ENCODE results near the gene PLA2G10. TPM values are rescaled to one million over a fixed set of nuclear protein-coding genes. Genes with fewer than 3 reads are reported as not detected.

Gene PLA2G10
- total and polyA plus RNA-seq, 9 of the 15 experiments (the other 6 are each of a cell fraction or from before 2014, with no cell fraction given), result not detected

- intact Hi-C loops (cut with micrococcal nuclease), result no loop called here
- no peaks in the 10 kb centered on the region; a peak in 1 of 5 replicates for H3K4me1 ChIP-seq (replicated peaks in 1 of 2; ENCODE audit: control insufficient read depth in 2 of 2, insufficient read depth in 2 of 2, low read length in 2 of 2)
- no peak overlapping the region for H3K27ac ChIP-seq (ENCODE audit: extremely low read depth, low read depth, low read length)
- POLR2A ChIA-PET, result no interaction called here
- no peak overlapping the region for H3K4me3 ChIP-seq
- no peak overlapping the region for H2AFZ ChIP-seq (ENCODE audit: low read depth, low read length)
- ATAC-seq (no peak), FAIRE-seq (no peak), DNase-seq (ENCODE audit: extremely low read depth in 1 of 4, low spot score in 3 of 4) (no peak)
- CTCF ChIA-PET (ENCODE audit: low intra/inter-chr PET ratio), result no interaction called here
- no peaks in the 10 kb centered on the region for H3K36me3 ChIP-seq (ENCODE audit: control insufficient read depth, insufficient read depth, low read length)
- H3K79me2 ChIP-seq (ENCODE audit: control insufficient read depth, insufficient read depth, low read length), result no peaks in the 10 kb centered on the region
- H3K9ac ChIP-seq (ENCODE audit: insufficient read depth in 1 of 2, low read depth in 2 of 2, low read length in 2 of 2), result no peak overlapping the region
- H3K27me3 ChIP-seq (ENCODE audit: control insufficient read depth in 2 of 2, insufficient read depth in 2 of 2, low read length in 2 of 2), result peaks cover 2 to 24% of the 10 kb centered on the region in 2 experiments; a peak in 3 of 5 replicates
- no peaks in the 10 kb centered on the region for H3K9me1 ChIP-seq (ENCODE audit: control insufficient read depth, insufficient read depth, low read length)
- H3K9me3 ChIP-seq (replicated peaks; ENCODE audit: control insufficient read depth, insufficient read depth, low read depth, low read length), result no peaks in the 10 kb centered on the region
- no TSS peak for BruUV-seq (replicated peaks)
- H4K20me1 ChIP-seq (replicated peaks; ENCODE audit: control insufficient read depth, insufficient read depth, low read length), result no peaks in the 10 kb centered on the region
- 0 out of 2 replicates have a peak, but pooled peaks have one; percentile 28 for TF ChIP-seq CTBP1 (IDR thresholded peaks at IDR 0.05; ENCODE audit: borderline replicate concordance)
- no peak for TF ChIP-seq HOXB6 (CRISPR knock-in tag; IDR thresholded peaks at IDR 0.05; ENCODE audit: borderline replicate concordance)
- TF ChIP-seq KDM1A (IDR thresholded peaks at IDR 0.05), result peak; percentile 32 to 44; a peak in 2 of 4 replicates
- TF ChIP-seq TAF9B (IDR thresholded peaks at IDR 0.05; ENCODE audit: partially characterized antibody), result no peak
- TF ChIP-seq HDAC1 (IDR thresholded peaks at IDR 0.05), result peak in 1 of 2 experiments; percentile 47; a peak in 1 of 4 replicates
- peak; percentile 56; the same call in 1 of the 2 replicates for TF ChIP-seq EHMT2 (IDR thresholded peaks at IDR 0.05)
- no peak for TF ChIP-seq CBFA2T3 (IDR thresholded peaks at IDR 0.05)
- TF ChIP-seq, protein P1, sequence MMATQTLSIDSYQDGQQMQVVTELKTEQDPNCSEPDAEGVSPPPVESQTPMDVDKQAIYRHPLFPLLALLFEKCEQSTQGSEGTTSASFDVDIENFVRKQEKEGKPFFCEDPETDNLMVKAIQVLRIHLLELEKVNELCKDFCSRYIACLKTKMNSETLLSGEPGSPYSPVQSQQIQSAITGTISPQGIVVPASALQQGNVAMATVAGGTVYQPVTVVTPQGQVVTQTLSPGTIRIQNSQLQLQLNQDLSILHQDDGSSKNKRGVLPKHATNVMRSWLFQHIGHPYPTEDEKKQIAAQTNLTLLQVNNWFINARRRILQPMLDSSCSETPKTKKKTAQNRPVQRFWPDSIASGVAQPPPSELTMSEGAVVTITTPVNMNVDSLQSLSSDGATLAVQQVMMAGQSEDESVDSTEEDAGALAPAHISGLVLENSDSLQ (IDR thresholded peaks at IDR 0.05), result 0 out of 2 replicates have a peak, but pooled peaks have one; percentile 10
- in situ Hi-C loops (cut with MboI), result no loop called here
- no peak overlapping the region for H3K4me2 ChIP-seq (ENCODE audit: insufficient read depth, low read length)
- 17% methylated on average over 5 of the region's 5 CpGs for WGBS (ENCODE audit: insufficient coverage, low coverage, missing lambda C conversion rate)
Observed at GRCh38 chr16:14677627-14678026, 16.5 kb downstream of the PLA2G10 start.
